Neuronal stem cell (in vitro differentiated cells): ENCODE measurements around the gene WDR12. TPM values are rescaled to one million over a fixed set of nuclear protein-coding genes. Genes with fewer than 3 reads are reported as not detected.
A peak's percentile ranks its signal among the peaks of the same experiment; 100 is the strongest.
"Not testable (repeated sequence)": the region's sequence is repeated elsewhere in the genome, so short reads cannot be mapped to it uniquely, and the experiment has no call there.

Experiments
- DNase-seq: peaks from one replicate; pipeline ENCODE4 v3.0.0-alpha.2; 2013; ENCODE audit warnings: low spot score
- H2AFZ ChIP-seq: one replicate; pipeline ENCODE4 v1.6.1; 2013; ENCODE audit warnings: mild to moderate bottlenecking, low read length, inconsistent platforms
- H2AK5ac ChIP-seq: 2 replicates; pipeline ENCODE4 v1.6.1; 2013; ENCODE audit warnings: low read depth, mild to moderate bottlenecking, inconsistent platforms, low read length, moderate library complexity, mixed read lengths
- H2BK120ac ChIP-seq: 2 replicates; pipeline ENCODE4 v1.6.1; 2013; ENCODE audit warnings: low read depth, mild to moderate bottlenecking, inconsistent platforms, low read length, moderate library complexity, mixed read lengths
- H2BK12ac ChIP-seq: one replicate; pipeline ENCODE4 v1.6.1; 2013; ENCODE audit warnings: low read length, inconsistent platforms
- H2BK15ac ChIP-seq: 2 replicates; pipeline ENCODE4 v1.6.1; 2013; ENCODE audit warnings: mild to moderate bottlenecking, low read length, inconsistent platforms, mixed read lengths
- H2BK5ac ChIP-seq: one replicate; pipeline ENCODE4 v1.6.1; 2013; ENCODE audit warnings: inconsistent platforms, mild to moderate bottlenecking, low read length, moderate library complexity
- H3K14ac ChIP-seq: one replicate; pipeline ENCODE4 v1.6.1; 2013; ENCODE audit warnings: low read length, inconsistent platforms
- H3K18ac ChIP-seq: 2 replicates; pipeline ENCODE4 v1.6.1; 2013; ENCODE audit warnings: low read length, inconsistent platforms
- H3K23ac ChIP-seq: 2 replicates; pipeline ENCODE4 v1.6.1; 2013; ENCODE audit warnings: low read depth, mild to moderate bottlenecking, mixed read lengths, low read length, inconsistent platforms; ENCODE audit not compliant: poor library complexity
- H3K27ac ChIP-seq: replicated peaks from 3 replicates; pipeline ENCODE4 v1.5.1; 2013; ENCODE audit warnings: low read length, inconsistent platforms
- H3K27me3 ChIP-seq, 3 experiments: 2 replicates each; pipeline ENCODE4 v1.6.1; 2013; ENCODE audit warnings: low read length in 3 of 3, mild to moderate bottlenecking in 2 of 3, inconsistent platforms in 1 of 3, low read depth in 1 of 3, mixed read lengths in 1 of 3, moderate library complexity in 1 of 3; ENCODE audit not compliant: control insufficient read depth in 3 of 3, insufficient read depth in 3 of 3
- H3K36me3 ChIP-seq, 2 donors: replicated peaks in 1 of 2; 2 replicates each; pipeline ENCODE4 v1.6.1; 2013; ENCODE audit warnings: low read length in 2 of 2; ENCODE audit not compliant: control insufficient read depth in 2 of 2, insufficient read depth in 2 of 2
- H3K4ac ChIP-seq: 2 replicates; pipeline ENCODE4 v1.6.1; 2013; ENCODE audit warnings: inconsistent platforms, mild to moderate bottlenecking, low read length, moderate library complexity
- H3K4me1 ChIP-seq, 2 donors: 1 replicate in 1 of 2; 2 replicates in 1 of 2; pipeline ENCODE4 v1.6.1; 2013; ENCODE audit warnings: low read length in 2 of 2, low read depth in 1 of 2; ENCODE audit not compliant: control insufficient read depth in 2 of 2, insufficient read depth in 1 of 2
- H3K4me2 ChIP-seq: one replicate; pipeline ENCODE4 v1.6.1; 2013; ENCODE audit warnings: mild to moderate bottlenecking, low read length, inconsistent platforms; ENCODE audit not compliant: insufficient read depth, poor library complexity, severe bottlenecking
- H3K4me3 ChIP-seq, 2 donors: 2 replicates each; pipeline ENCODE4 v1.5.1; 2013; ENCODE audit warnings: low read length in 2 of 2, mild to moderate bottlenecking in 2 of 2, inconsistent platforms in 1 of 2, moderate library complexity in 1 of 2
- H3K79me1 ChIP-seq: one replicate; pipeline ENCODE4 v1.6.1; 2013; ENCODE audit warnings: low read depth, mild to moderate bottlenecking, inconsistent platforms, low read length, moderate library complexity
- H3K9ac ChIP-seq: one replicate; pipeline ENCODE4 v1.6.1; 2013; ENCODE audit warnings: mild to moderate bottlenecking, low read depth, low read length, inconsistent platforms; ENCODE audit not compliant: poor library complexity
- H3K9me3 ChIP-seq, 2 donors: replicated peaks in 1 of 2; 2 replicates each; pipeline versions ENCODE3 to v1.6.1; 2013; ENCODE audit warnings: low read length in 2 of 2, mild to moderate bottlenecking in 2 of 2, inconsistent platforms in 1 of 2, low read depth in 1 of 2, mixed read lengths in 1 of 2, moderate library complexity in 1 of 2; ENCODE audit not compliant: control insufficient read depth in 2 of 2, insufficient read depth in 1 of 2
- H4K8ac ChIP-seq: one replicate; pipeline ENCODE4 v1.6.1; 2013; ENCODE audit warnings: low read depth, mild to moderate bottlenecking, inconsistent platforms, low read length, moderate library complexity
- H4K91ac ChIP-seq: one replicate; pipeline ENCODE4 v1.6.1; 2013; ENCODE audit warnings: low read length, low read depth, mild to moderate bottlenecking, inconsistent platforms; ENCODE audit not compliant: poor library complexity
- WGBS, 2 donors: extraction: QIAGEN DNeasy Blood & Tissue Kit; methylation state at CpG; one replicate each; pipeline ENCODE4 v1.1.7; 2013; ENCODE audit warnings: missing lambda C conversion rate in 2 of 2, mixed read lengths in 1 of 2; ENCODE audit not compliant: insufficient read length in 2 of 2, insufficient replicate concordance in 1 of 2; ENCODE audit errors: extremely low coverage in 2 of 2; 5-methylcytosine and 5-hydroxymethylcytosine counted together
- polyA plus RNA-seq, 2 experiments: library from polyadenylated mRNA; stranded (reverse); fragments of 200-250 nt; gene quantifications; one replicate each; pipeline ENCODE4 v1.2.3, GENCODE V29; 2013

Gene WDR12
- 44.2 TPM for polyA plus RNA-seq (2013, experiment 1 of 2)
- 46.2 TPM for polyA plus RNA-seq (2013, experiment 2 of 2)

DNA sequence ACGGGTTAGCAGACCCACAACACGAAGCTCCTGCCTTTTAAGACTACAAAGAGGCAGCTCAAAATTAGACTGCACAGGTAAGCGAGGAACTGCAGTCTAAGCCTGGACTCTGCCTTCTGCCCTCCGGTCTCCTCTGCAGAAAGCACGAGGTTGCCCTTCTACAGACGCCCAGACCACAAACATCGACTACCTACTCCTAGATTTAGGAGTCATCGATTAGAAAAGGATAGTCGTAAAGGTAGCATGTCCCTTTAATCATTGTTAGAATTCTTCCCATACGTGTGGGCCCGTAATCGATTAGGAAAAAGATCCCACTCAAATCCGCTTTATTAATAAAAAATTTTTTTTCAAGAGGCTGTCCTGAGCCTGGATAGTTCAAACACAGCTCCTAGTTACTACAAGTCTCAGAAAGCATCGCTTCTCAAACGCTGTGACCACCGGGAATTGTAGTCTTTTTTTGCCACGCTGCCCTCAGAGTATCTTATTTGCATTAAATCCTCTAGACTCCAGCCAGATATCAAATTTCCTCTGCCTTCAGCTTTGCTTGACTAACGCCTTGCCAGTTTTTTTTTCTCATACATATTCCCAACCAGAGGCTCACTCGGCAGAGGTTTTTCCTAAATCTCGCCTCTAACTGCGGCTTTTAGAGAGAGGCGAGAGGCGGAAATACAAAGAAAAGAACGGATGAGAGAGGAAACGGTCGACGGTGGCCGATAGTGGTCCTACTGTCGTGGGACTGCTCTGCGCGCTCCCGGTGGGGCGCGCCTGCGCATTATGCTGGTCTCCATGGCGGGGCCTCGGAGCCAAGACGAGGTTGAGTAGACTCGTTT, at the start of gene WDR12, which contains the start of gene CARF:
Gene WDR12, minus strand, starts transcription at position 162 of the 830 bp plus-strand sequence. CDS start 197 bp downstream, outside the sequence.
Gene CARF, plus strand, starts transcription at position 764 of the 830 bp plus-strand sequence. CDS start 29,628 bp downstream, outside the sequence.
- H2BK5ac ChIP-seq = no peak within 1 kb of the TSS
- H3K79me1 ChIP-seq = peaks cover 2% of the 10 kb centered on the region
- H3K4me3 ChIP-seq = peak within 1 kb of the TSS; percentile 91 to 92
- H2BK12ac ChIP-seq = no peak within 1 kb of the TSS
- H3K9me3 ChIP-seq = no peaks in the 10 kb centered on the region
- peaks cover 3% of the 10 kb centered on the region in 2 donors for H3K4me1 ChIP-seq
- H3K36me3 ChIP-seq = peaks cover 0 to 13% of the 10 kb centered on the region in 2 donors
- peak within 1 kb of the TSS; percentile 91 for H2AFZ ChIP-seq
- H3K27me3 ChIP-seq = no peaks in the 10 kb centered on the region
- H4K8ac ChIP-seq = no peak within 1 kb of the TSS
- no peak within 1 kb of the TSS for H3K18ac ChIP-seq
- H2AK5ac ChIP-seq = no peak within 1 kb of the TSS
- H3K23ac ChIP-seq = no peak within 1 kb of the TSS
- no peak within 1 kb of the TSS for H2BK120ac ChIP-seq
- no peak within 1 kb of the TSS for H3K14ac ChIP-seq
- WGBS, 2 donors = no CpG with 5 or more reads among the region's 39 CpGs
- H3K27ac ChIP-seq = peak within 1 kb of the TSS; percentile 94
- no peak within 1 kb of the TSS for H2BK15ac ChIP-seq
- no peak within 1 kb of the TSS for H4K91ac ChIP-seq
- peak within 1 kb of the TSS; percentile 78 for H3K9ac ChIP-seq
- peak within 1 kb of the TSS; percentile 58 for H3K4me2 ChIP-seq
- no peak within 1 kb of the TSS for H3K4ac ChIP-seq
- DNase-seq = peak; percentile 93

DNA sequence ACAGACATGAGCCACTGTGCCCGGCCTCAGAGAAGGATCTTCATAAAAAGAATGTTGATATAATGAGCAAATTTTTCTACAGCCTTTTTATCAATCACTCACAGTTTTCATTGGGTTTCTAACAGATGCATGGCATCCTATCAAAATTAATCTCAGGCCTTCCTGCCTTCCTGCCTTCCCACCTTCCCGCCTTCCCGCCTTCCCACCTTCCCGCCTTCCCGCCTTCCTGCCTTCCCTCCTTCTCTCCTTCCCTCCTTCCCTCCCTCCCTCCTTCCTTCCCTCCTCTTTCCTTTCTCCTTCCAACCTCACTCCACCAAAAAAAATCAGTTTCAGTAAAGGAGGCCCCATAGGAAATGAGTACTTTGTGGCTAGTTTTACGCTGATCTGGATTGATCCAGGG, 49.1 kb upstream of the WDR12 start:
- Histone ChIP-seq H3K4me2 (no peak overlapping the region), H3K27ac (no peak overlapping the region), H3K4me1 (peaks cover 0 to 2% of the 10 kb centered on the region in 2 donors), H3K27me3 (no peaks in the 10 kb centered on the region), H2BK120ac (no peak overlapping the region), H2BK15ac (no peak overlapping the region), H3K9me3 (no peaks in the 10 kb centered on the region), H2AK5ac (no peak overlapping the region), H2BK5ac (no peak overlapping the region), H4K8ac (no peak overlapping the region), H3K14ac (no peak overlapping the region), H2BK12ac (no peak overlapping the region), H3K79me1 (no peaks in the 10 kb centered on the region), H3K4ac (no peak overlapping the region), H3K4me3 (no peak overlapping the region), H2AFZ (no peak overlapping the region), H4K91ac (no peak overlapping the region), H3K9ac (no peak overlapping the region), H3K18ac (no peak overlapping the region), H3K36me3 (peaks cover 0 to 11% of the 10 kb centered on the region in 2 donors), H3K23ac (no peak overlapping the region)
- no peak for DNase-seq
- WGBS, 2 donors = no CpG with 5 or more reads among the region's 6 CpGs

DNA sequence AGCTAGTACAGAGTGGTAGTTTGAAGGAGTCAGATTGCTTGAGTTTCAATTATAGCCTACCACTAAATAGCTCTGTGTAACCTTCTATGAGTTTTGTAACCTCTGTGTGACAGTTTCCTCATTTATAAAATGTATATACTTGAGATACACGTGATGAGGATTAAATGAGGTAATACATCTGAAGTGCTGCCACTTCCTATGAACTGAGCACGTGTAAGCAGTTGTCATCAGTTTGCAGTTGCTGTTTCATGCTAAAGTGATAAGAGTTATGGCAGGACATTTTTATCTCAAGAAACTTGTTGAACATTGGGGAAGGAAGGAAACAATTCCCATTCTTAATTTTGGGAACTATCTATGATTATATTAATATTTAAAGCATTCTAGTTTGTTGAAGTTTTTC, 39.1 kb upstream of the WDR12 start:
- H4K8ac ChIP-seq = no peak overlapping the region
- no peak overlapping the region for H3K23ac ChIP-seq
- H3K9me3 ChIP-seq = peaks cover 0 to 20% of the 10 kb centered on the region in 2 donors
- H2AFZ ChIP-seq = no peak overlapping the region
- H3K14ac ChIP-seq = no peak overlapping the region
- DNase-seq = no peak
- H3K4me2 ChIP-seq = no peak overlapping the region
- H3K79me1 ChIP-seq = no peaks in the 10 kb centered on the region
- no peak overlapping the region for H3K9ac ChIP-seq
- H2BK12ac ChIP-seq = no peak overlapping the region
- H3K27me3 ChIP-seq = no peaks in the 10 kb centered on the region
- H4K91ac ChIP-seq = no peak overlapping the region
- no peaks in the 10 kb centered on the region for H3K4me1 ChIP-seq
- no peak overlapping the region for H2BK15ac ChIP-seq
- H3K18ac ChIP-seq = no peak overlapping the region
- peaks cover 0 to 6% of the 10 kb centered on the region in 2 donors for H3K36me3 ChIP-seq
- H2BK120ac ChIP-seq = no peak overlapping the region
- H2BK5ac ChIP-seq = no peak overlapping the region
- H3K27ac ChIP-seq = no peak overlapping the region
- H3K4ac ChIP-seq = no peak overlapping the region
- H2AK5ac ChIP-seq = no peak overlapping the region
- WGBS, 2 donors = no CpG with 5 or more reads among the region's 2 CpGs
- H3K4me3 ChIP-seq = no peak overlapping the region

DNA sequence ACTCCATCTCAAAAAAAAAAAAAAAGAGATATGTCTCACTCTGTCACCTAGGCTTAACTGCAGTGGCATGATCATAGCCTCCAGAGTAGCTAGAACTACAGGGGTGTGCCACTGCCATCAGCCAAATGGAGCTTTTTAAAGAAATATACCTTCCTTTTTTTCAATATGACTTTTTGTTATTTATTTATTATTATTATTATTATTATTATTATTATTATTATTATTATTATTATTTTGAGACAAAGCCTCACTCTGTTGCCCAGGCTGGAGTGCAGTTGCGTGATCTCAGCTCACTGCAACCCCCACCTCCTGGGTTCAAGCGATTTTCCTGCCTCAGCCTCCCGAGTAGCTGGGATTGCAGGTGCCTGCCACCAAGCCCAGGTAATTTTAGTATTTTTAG, 37.9 kb upstream of the WDR12 start:
- not testable (repeated sequence) for H3K4me1 ChIP-seq, H3K4me3 ChIP-seq, H3K23ac ChIP-seq, H2AK5ac ChIP-seq, H3K14ac ChIP-seq, H2BK12ac ChIP-seq, H2AFZ ChIP-seq, DNase-seq, H4K91ac ChIP-seq, H3K4me2 ChIP-seq, H3K9ac ChIP-seq, H2BK15ac ChIP-seq, H3K4ac ChIP-seq, H3K27me3 ChIP-seq, H3K79me1 ChIP-seq, H3K36me3 ChIP-seq, H2BK120ac ChIP-seq, H4K8ac ChIP-seq, H3K18ac ChIP-seq, H2BK5ac ChIP-seq, H3K27ac ChIP-seq
- H3K9me3 ChIP-seq = peaks cover 0 to 24% of the 10 kb centered on the region in 2 donors
- WGBS, 2 donors = no CpG with 5 or more reads among the region's 3 CpGs
